MV-4-11 (cell line): Measurements from ENCODE around the gene HOXC9.
"Not testable (repeated sequence)": the region's sequence is repeated elsewhere in the genome, so short reads cannot be mapped to it uniquely, and the experiment has no call there.

Experiments used
- DNase-seq: peaks from one replicate; lab custom pipeline; 2025; lab: John Stamatoyannopoulos, UW

Gene HOXC9

GRCh38 chr12:54040148-54040494 is 40.2 kb downstream of the HOXC9 start:
- no peak for DNase-seq

GRCh38 chr12:54040648-54041047 is 40.7 kb downstream of the HOXC9 start:
- DNase-seq, result no peak

DNA sequence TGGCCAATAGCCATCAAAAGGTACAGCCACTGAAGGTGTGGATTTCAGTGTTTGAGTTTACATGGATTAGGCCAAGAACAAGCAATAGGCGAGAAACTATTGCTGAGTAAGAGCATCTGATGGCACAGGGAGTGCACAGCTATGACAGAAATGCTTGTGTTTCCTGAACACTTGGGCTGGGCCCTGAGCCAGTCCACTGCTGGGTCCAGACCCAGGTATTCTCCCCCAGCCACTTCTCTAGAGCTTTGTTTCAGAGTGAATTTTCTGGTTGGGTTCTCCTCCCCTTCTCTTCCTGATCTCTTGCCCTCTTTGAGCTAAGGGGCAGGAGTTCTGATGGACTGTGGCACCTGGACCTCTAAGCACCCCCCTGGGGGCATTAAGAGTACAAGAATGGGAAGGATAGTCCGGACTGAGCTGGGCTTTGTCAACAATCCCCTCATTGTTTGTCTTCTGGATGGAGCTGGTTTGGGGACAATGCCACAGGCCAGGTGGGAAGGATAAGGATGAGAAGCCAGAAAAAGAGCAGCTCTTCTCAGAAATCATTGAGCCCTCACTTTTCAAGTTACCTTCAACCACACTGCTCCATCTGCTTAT is 41.2 kb downstream of the HOXC9 start:
- no peak for DNase-seq

DNA sequence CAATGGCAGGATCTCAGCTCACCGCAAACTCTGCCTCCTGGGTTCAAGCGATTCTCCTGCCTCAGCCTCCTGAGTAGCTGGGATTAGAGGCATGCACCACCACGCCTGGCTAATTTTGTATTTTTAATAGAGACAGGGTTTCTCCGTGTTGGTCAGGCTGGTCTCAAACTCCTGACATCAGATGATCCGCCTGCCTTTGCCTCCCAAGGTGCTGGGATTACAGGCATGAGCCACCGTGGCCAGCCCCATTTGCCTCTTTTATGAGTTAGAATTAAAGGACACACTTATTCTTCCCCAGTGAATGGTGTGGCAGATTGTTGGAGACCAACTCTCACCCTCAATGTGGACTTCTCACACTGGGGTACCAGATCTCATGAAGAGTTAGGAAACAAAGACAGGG is 42.1 kb downstream of the HOXC9 start:
- not testable (repeated sequence) for DNase-seq

GRCh38 chr12:54042970-54043853 is 43.3 kb downstream of the HOXC9 start:
- DNase-seq, result no peak

- DNase-seq, result no peak
These were observed 44.6 kb downstream of the HOXC9 start for GRCh38 chr12:54044425-54045103.

GRCh38 chr12:54045401-54045800 is 45.4 kb downstream of the HOXC9 start:
- DNase-seq, result no peak

DNA sequence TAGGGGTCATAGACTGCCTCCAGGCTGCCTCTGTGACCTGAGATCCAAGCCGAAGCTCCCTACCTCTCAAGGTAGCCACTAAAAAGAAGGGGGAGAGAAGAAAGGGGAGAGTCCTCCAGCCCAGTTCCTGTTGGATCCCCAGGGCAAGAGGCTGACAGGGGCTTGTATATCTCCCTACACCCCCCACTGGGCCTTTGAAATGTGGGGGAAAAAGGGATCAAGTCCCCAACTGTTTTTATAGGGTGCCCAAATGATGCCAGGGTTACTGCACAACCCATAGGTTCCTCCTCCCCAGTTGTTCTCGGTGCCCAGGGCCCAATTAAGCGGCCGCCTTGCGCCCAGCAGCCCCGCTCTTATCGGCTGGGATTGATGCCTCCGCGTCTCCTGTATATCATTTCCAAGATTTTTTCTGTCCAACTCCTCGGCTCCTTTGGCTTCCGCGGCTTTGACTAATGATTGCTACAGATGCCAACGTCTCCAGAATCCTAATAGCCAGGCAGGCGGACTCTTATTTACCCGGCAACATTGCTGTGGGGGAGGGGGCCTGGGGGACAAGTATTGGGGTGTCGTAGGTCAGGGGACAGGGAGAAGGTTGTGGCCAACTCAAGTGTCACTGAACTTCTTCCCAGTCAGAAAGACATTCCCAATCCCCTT is 46.0 kb downstream of the HOXC9 start:
- no peak for DNase-seq

- no peak for DNase-seq
These were observed 46.8 kb downstream of the HOXC9 start for GRCh38 chr12:54046809-54047159.

DNA sequence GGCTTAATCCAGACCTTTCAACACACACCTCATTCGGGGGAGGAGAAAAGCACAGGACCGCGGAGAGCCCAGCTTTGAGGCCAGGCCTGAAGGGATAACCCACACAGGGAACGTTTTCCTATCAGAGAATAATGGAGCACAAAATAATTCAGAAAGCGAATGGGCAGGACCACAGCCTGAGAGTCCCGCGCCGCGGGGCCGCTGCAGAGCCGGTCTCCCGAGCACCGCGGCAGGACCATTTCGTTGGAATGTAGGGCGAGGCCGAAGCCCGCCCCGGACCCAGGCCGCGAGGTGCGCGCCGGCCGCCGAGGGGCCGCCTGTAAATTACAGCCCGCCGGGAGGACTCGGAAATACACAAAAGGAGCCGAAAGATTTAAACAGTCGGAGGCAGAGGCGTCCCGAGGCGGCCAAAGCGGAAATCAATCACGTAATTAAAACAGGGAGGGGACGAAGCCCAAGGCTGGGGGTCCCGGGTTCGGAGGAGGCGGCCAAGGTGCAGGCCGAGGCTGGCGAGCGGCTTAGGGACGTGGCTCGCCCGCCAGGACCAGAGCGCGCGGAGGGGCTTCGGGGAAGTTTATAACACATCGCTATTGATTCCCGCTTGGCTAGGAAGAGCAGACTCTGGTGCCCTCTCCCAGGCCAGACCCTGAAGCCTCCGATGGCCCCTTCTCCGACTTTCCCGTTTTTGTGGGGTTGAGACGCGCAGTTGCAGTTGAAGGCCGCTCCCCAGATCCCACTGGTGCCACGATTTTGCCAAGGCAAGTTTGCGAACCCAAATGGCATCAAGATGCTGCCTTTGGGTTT is 47.4 kb downstream of the HOXC9 start:
- no peak for DNase-seq

DNA sequence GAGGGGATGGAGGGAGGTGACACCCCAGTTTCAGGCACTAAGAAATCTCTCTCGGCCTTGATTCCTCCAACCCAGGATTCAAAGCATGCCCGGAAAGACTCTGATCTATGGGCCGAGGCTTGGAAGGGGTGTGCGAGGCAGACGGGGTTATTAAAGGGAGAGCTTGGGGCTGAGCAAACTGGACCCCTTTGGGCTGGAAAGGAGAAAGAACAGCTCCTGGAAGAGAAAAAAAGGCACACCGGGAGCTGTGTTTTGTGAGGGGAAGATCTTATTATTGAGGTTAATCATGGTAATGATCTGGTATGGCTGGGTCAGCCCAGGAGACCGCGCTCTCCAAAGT is 48.0 kb downstream of the HOXC9 start:
- DNase-seq, result no peak

- no peak for DNase-seq
These were observed 48.6 kb downstream of the HOXC9 start for GRCh38 chr12:54048406-54049093.

DNA sequence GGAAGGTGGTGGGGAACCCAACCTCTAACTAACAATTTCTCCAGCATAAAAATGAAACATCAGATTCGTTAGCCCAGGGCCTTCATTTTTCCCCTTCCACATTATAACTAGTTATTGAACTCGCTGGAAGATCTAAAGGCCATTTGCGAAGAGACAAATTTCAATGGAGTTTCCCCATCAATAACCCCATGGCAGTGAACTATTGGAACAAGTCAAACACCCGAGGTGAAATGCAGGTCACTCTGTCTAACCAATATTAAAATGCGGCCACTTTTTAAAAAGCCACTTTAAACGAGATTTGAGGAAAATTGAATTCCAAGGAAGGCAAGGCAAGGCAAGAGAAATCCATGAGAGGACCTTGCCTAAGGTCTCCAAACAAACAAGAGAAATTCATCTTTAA is 49.1 kb downstream of the HOXC9 start:
- DNase-seq, result no peak

DNA sequence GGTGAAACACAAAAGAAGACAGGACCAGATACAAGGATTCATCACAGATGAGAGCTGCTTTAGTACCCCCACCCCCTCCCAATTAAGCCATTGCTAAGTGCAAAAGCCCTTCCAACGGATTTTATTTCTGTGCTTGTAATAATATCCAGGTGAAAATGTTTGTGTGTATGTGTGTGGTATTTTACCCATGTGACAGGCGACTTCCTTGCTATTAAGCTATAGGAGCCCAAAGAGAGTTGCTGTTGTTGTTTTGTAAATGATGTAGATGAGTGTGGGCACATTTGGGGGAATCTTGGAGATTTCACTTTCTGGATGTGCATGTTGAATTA is 50.5 kb downstream of the HOXC9 start:
- no peak for DNase-seq

- no peak for DNase-seq
These were observed 51.3 kb downstream of the HOXC9 start for GRCh38 chr12:54051026-54051842.

DNA sequence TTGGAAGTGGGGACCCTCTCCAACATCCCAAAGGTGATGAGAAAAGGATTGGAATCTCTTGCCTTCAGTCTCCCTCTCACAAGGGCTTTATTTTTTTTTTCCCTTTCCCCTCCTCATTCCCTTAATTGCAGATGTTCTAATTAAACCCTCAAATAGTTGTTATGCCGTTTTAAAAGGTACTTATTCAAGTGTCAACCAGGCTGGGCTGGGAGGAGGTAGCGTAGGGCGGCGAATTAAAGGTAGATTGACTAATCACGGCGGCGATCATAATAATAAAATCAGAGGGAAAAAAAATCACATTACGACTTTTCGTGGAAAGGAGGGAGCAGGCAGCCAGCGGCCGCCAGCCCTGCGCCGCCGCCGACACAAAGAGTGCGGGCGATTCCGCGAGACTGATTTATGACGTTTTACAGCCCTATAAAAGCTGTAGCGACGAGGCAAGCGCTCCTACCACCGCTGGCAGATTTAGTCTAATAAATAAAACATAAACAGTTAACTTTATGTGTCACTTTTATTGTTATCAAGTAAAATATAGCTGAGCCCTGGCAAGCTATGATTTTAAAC is 52.0 kb downstream of the HOXC9 start:
- no peak for DNase-seq

GRCh38 chr12:54052438-54053002 is 52.6 kb downstream of the HOXC9 start:
- no peak for DNase-seq
